GM18519 (cell line): Measurements from ENCODE around the gene FGFR3.

Source experiments
- ATAC-seq: cut with Tn5 transposase; IDR thresholded peaks from one replicate; pipeline ENCODE4 v1.9.1; 2021; ENCODE audit warnings: mild to moderate bottlenecking, moderate library complexity; ENCODE audit not compliant: unreplicated experiment, low FRiP score

The FGFR3 gene

GRCh38 chr4:1756079-1756478, 37.0 kb upstream of the FGFR3 start:
- ATAC-seq = no peak

GRCh38 chr4:1756893-1757779, 36.0 kb upstream of the FGFR3 start:
- ATAC-seq = no peak

GRCh38 chr4:1757836-1758235, 35.3 kb upstream of the FGFR3 start:
- no peak for ATAC-seq

GRCh38 chr4:1758306-1759121, 34.6 kb upstream of the FGFR3 start:
- no peak for ATAC-seq

GRCh38 chr4:1759170-1759817, 33.8 kb upstream of the FGFR3 start:
- no peak for ATAC-seq

GRCh38 chr4:1759818-1760223, 33.3 kb upstream of the FGFR3 start:
- no peak for ATAC-seq

GRCh38 chr4:1760521-1761071, 32.5 kb upstream of the FGFR3 start:
- ATAC-seq = no peak

- no peak for ATAC-seq
Measured at GRCh38 chr4:1761130-1761689, 31.9 kb upstream of the FGFR3 start.

GRCh38 chr4:1762264-1763010, 30.7 kb upstream of the FGFR3 start:
- no peak for ATAC-seq

GRCh38 chr4:1763070-1763549, 30.0 kb upstream of the FGFR3 start:
- ATAC-seq = no peak

- no peak for ATAC-seq
Measured at GRCh38 chr4:1763550-1764080, 29.5 kb upstream of the FGFR3 start.

- no peak for ATAC-seq
Measured at GRCh38 chr4:1764670-1765069, 28.4 kb upstream of the FGFR3 start.

- ATAC-seq = no peak
Measured at GRCh38 chr4:1765409-1766072, 27.6 kb upstream of the FGFR3 start.

GRCh38 chr4:1766106-1767060, 26.7 kb upstream of the FGFR3 start:
- no peak for ATAC-seq

GRCh38 chr4:1767061-1767769, 25.9 kb upstream of the FGFR3 start:
- no peak for ATAC-seq

GRCh38 chr4:1767770-1768366, 25.2 kb upstream of the FGFR3 start:
- ATAC-seq = no peak
